ENCODE results near the gene GTPBP6. TPM values are rescaled to one million over a fixed set of nuclear protein-coding genes. Genes with fewer than 3 reads are reported as not detected.

Gene GTPBP6
- total RNA-seq, 1 experiment from 2014 or later, result 37.4 TPM

- Histone ChIP-seq H3K4me3 (ENCODE audit: low read depth in 2 of 2, low read length in 2 of 2) (peak overlapping the region; percentile 46 to 51), H3K27ac (ENCODE audit: low read length) (no peak overlapping the region; the same call in 1 of the 2 replicates), H3K9me3 (ENCODE audit: control insufficient read depth, insufficient read depth, low read depth, low read length) (no peaks in the 10 kb centered on the region), H3K27me3 (ENCODE audit: control insufficient read depth, insufficient read depth, low read length) (no peaks in the 10 kb centered on the region), H3K36me3 (ENCODE audit: control insufficient read depth, insufficient read depth, low read length) (no peaks in the 10 kb centered on the region), H3K4me1 (ENCODE audit: control insufficient read depth, insufficient read depth, low read length) (no peaks in the 10 kb centered on the region)
- no peak for TF ChIP-seq SIN3A (IDR thresholded peaks at IDR 0.05; ENCODE audit: borderline replicate concordance, insufficient read depth, low read depth, low read length)
- TF ChIP-seq REST (IDR thresholded peaks at IDR 0.05; ENCODE audit: insufficient read depth in 1 of 2, low read depth in 2 of 2, low read length in 1 of 2), result no peak
- no peak for TF ChIP-seq CTCF (IDR thresholded peaks at IDR 0.05)
- no peak for TF ChIP-seq POLR2AphosphoS5 (IDR thresholded peaks at IDR 0.05; ENCODE audit: low read depth, low read length)
- TF ChIP-seq TCF7L2 (IDR thresholded peaks at IDR 0.05; ENCODE audit: low read depth, low read length), result no peak
- no TSS peak for BruUV-seq (replicated peaks)
- in situ Hi-C loops (cut with HindIII; ENCODE audit: low pct_unique_long_range_greater_than_20kb, low sequenced_read_pairs) (no loop called here), intact Hi-C loops (cut with micrococcal nuclease; ENCODE audit: unreplicated experiment) (no loop called here)
- ChIA-PET POLR2A (no interaction called here), CTCF (no interaction called here)
- no peak for DNase-seq (ENCODE audit: low read depth, low spot score)
- 0 out of 2 replicates have a peak, but pooled peaks have one; percentile 12 for ATAC-seq
Measured at GRCh38 chrX:275476-275966, 43.1 kb downstream of the GTPBP6 start.

- H3K4me1 ChIP-seq (ENCODE audit: control insufficient read depth, insufficient read depth, low read length), result no peaks in the 10 kb centered on the region
- H3K27ac ChIP-seq (ENCODE audit: low read length), result no peak overlapping the region
- no peak for DNase-seq (ENCODE audit: low read depth, low spot score)
- no peaks in the 10 kb centered on the region for H3K27me3 ChIP-seq (ENCODE audit: control insufficient read depth, insufficient read depth, low read length)
- ATAC-seq, result no peak
- ChIA-PET POLR2A (no interaction called here), CTCF (no interaction called here)
- intact Hi-C loops (cut with micrococcal nuclease; ENCODE audit: unreplicated experiment) (no loop called here), in situ Hi-C loops (cut with HindIII; ENCODE audit: low pct_unique_long_range_greater_than_20kb, low sequenced_read_pairs) (no loop called here)
- no peaks in the 10 kb centered on the region for H3K36me3 ChIP-seq (ENCODE audit: control insufficient read depth, insufficient read depth, low read length)
- H3K9me3 ChIP-seq (ENCODE audit: control insufficient read depth, insufficient read depth, low read depth, low read length), result no peaks in the 10 kb centered on the region
- BruUV-seq (replicated peaks), result no TSS peak
- TF ChIP-seq SIN3A (IDR thresholded peaks at IDR 0.05; ENCODE audit: borderline replicate concordance, insufficient read depth, low read depth, low read length), result no peak
- no peak overlapping the region; a peak in 2 of 4 replicates for H3K4me3 ChIP-seq (ENCODE audit: low read depth in 2 of 2, low read length in 2 of 2)
Measured at GRCh38 chrX:274904-275475, 43.6 kb downstream of the GTPBP6 start.

GRCh38 chrX:270848-271367, 47.7 kb downstream of the GTPBP6 start:
- no peak for ATAC-seq
- ChIA-PET POLR2A (no interaction called here), CTCF (no interaction called here)
- no TSS peak for BruUV-seq (replicated peaks)
- Histone ChIP-seq H3K36me3 (ENCODE audit: control insufficient read depth, insufficient read depth, low read length) (no peaks in the 10 kb centered on the region), H3K4me3 (ENCODE audit: low read depth in 2 of 2, low read length in 2 of 2) (no peak overlapping the region), H3K27me3 (ENCODE audit: control insufficient read depth, insufficient read depth, low read length) (no peaks in the 10 kb centered on the region), H3K27ac (ENCODE audit: low read length) (no peak overlapping the region), H3K4me1 (ENCODE audit: control insufficient read depth, insufficient read depth, low read length) (no peaks in the 10 kb centered on the region), H3K9me3 (ENCODE audit: control insufficient read depth, insufficient read depth, low read depth, low read length) (no peaks in the 10 kb centered on the region)
- intact Hi-C loops (cut with micrococcal nuclease; ENCODE audit: unreplicated experiment), result no loop called here
- TF ChIP-seq SIN3A (IDR thresholded peaks at IDR 0.05; ENCODE audit: borderline replicate concordance, insufficient read depth, low read depth, low read length), result no peak
- no peak for TF ChIP-seq CTCF (IDR thresholded peaks at IDR 0.05)
- no peak for TF ChIP-seq REST (IDR thresholded peaks at IDR 0.05; ENCODE audit: insufficient read depth in 1 of 2, low read depth in 2 of 2, low read length in 1 of 2)
- TF ChIP-seq POLR2AphosphoS5 (IDR thresholded peaks at IDR 0.05; ENCODE audit: low read depth, low read length), result no peak
- no peak for TF ChIP-seq TCF7L2 (IDR thresholded peaks at IDR 0.05; ENCODE audit: low read depth, low read length)
- in situ Hi-C loops (cut with HindIII; ENCODE audit: low pct_unique_long_range_greater_than_20kb, low sequenced_read_pairs), result no loop called here
- DNase-seq (ENCODE audit: low read depth, low spot score), result no peak

All from Panc1 (cell line).